Activated CD8-positive, alpha-beta memory T cell treated with anti-CD3 and anti-CD28 coated beads, Interleukin-2, amount 10 ng/mL, durations not matched to agents 7 days and 5 days (primary cell): Measurements from ENCODE around the gene FAM237A. TPM values are rescaled to one million over a fixed set of nuclear protein-coding genes. Genes with fewer than 3 reads are reported as not detected.

Experiments
- ATAC-seq: fragments of 150-1000 bp; cut with Tn5 transposase; one replicate; pipeline ENCODE4 v1.10.0; 2021; ENCODE audit warnings: moderate library complexity
- CTCF ChIA-PET: fragments of 350-600 bp; sonication (Branson Sonifier 250); formaldehyde crosslinking; loops from one replicate; lab custom pipeline; 2021; ENCODE audit warnings: antibody characterized with exemption; lab: Charles Lee
- DNase-seq: peaks from one replicate; pipeline ENCODE4 v3.0.0-alpha.2; 2020
- H3K27ac Mint-ChIP-seq: one replicate; pipeline ENCODE4 v1.8.0; 2021; ENCODE audit warnings: mild to moderate bottlenecking, mixed read lengths
- H3K27me3 Mint-ChIP-seq: one replicate; pipeline ENCODE4 v1.8.0; 2021; ENCODE audit warnings: mixed read lengths
- H3K36me3 Mint-ChIP-seq: one replicate; pipeline ENCODE4 v1.8.0; 2021; ENCODE audit warnings: mild to moderate bottlenecking, mixed read lengths
- H3K4me1 Mint-ChIP-seq: one replicate; pipeline ENCODE4 v1.8.0; 2021; ENCODE audit warnings: mixed read lengths
- H3K4me3 Mint-ChIP-seq: one replicate; pipeline ENCODE4 v1.8.0; 2021; ENCODE audit warnings: mild to moderate bottlenecking, moderate library complexity, mixed read lengths
- H3K9me3 Mint-ChIP-seq: one replicate; pipeline ENCODE4 v1.8.0; 2022; ENCODE audit warnings: low read depth, mixed read lengths
- total RNA-seq, 2 experiments: library from RNA; stranded (reverse); gene quantifications; one replicate each; pipeline ENCODE4 v1.2.3, GENCODE V29; 2021

The FAM237A gene
- not detected for total RNA-seq

DNA sequence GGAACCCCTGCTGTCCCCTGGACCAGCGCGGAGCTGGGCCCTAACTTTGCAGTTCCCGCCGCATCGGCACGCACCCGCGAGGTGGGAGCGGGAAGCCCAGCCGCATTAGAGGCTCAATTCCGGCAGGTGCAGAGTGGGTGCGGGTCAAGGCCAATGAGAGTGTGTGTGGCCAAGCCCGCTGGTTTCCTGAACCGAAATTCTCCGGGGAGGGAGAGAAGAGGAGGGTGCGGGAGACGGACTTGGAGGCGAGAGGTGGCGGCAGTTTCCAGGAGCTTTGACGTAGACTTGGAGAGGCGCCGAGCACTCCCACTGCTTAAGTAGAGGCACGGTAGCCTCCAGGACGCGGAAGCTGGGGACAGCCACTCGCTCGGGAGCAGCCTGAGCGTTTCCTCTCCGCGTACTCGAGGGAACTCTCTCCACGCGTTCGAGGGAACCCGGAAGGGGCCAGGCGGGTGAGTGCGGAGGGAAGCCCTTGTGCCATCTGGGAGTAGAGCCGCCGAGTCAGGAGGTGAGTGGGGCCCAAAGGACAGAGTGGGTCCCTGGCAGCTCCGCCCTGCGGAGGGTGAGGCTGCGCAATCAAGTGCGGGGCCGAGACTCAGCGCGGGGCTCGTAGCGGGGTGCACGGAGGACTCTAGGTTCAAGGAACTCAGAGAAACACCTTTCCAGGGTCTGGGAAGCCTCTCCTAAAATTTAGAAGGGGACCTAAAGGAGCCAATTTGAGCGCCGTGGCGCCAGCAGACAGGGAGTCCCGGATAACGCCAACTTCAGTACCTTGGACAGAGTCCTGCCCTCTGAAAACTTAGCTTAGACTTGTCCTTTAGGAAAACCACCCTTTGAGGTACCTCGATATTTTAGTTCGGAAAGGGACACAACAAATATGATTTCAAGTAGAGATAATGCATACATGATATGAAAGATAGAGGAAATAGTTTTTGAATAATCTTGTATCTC is at the start of gene FAM237A:
Gene FAM237A, plus strand, starts transcription at position 413 of the 951 bp plus-strand sequence. CDS start 1,750 bp downstream, outside the sequence.
- CTCF ChIA-PET, result no interaction called here

GRCh38 chr2:206597717-206598218 is 44.5 kb upstream of the FAM237A start:
- Mint-ChIP-seq H3K9me3 (no peaks in the 10 kb centered on the region), H3K36me3 (no peaks in the 10 kb centered on the region)
- ATAC-seq, result no peak

More for the DNA sequence above, at the start of gene FAM237A:
- DNase-seq (peak; percentile 43), ATAC-seq (peak; percentile 30)
- H3K9me3 Mint-ChIP-seq, result no peaks in the 10 kb centered on the region
- H3K36me3 Mint-ChIP-seq, result no peaks in the 10 kb centered on the region
- H3K4me3 Mint-ChIP-seq, result no peak within 1 kb of the TSS
- peaks cover 11% of the 10 kb centered on the region for H3K27me3 Mint-ChIP-seq
- H3K27ac Mint-ChIP-seq, result no peak within 1 kb of the TSS
- H3K4me1 Mint-ChIP-seq, result no peaks in the 10 kb centered on the region

DNA sequence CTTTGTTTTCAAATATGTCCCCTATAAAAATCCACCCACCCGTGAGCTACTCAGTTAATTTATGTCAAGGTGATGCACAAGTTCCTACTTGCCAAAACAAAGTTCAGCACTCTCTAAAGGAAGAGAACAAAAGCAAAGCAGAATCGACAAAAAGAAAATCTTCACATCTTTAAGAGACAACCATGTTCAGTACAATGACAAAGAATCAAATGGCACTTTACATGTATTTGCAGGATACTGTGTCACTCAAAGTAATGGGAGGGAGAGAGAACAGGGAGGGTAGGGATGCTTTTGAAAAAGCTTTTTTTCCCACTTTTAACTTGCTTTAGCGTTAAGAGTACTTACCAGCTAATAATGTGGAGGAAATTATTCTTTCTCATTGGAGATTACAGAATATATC is 39.0 kb upstream of the FAM237A start:
- no peak for DNase-seq
- no peaks in the 10 kb centered on the region for H3K9me3 Mint-ChIP-seq
- H3K36me3 Mint-ChIP-seq, result no peaks in the 10 kb centered on the region
- H3K4me3 Mint-ChIP-seq, result no peak overlapping the region
- no peak for ATAC-seq
- H3K27ac Mint-ChIP-seq, result no peak overlapping the region
- no peaks in the 10 kb centered on the region for H3K27me3 Mint-ChIP-seq
- CTCF ChIA-PET, result no interaction called here
- no peaks in the 10 kb centered on the region for H3K4me1 Mint-ChIP-seq

More at GRCh38 chr2:206597717-206598218, 44.5 kb upstream of the FAM237A start:
- CTCF ChIA-PET, result no interaction called here
- no peak overlapping the region for H3K27ac Mint-ChIP-seq
- no peak for DNase-seq
- H3K4me1 Mint-ChIP-seq, result no peaks in the 10 kb centered on the region
- H3K27me3 Mint-ChIP-seq, result no peaks in the 10 kb centered on the region
- no peak overlapping the region for H3K4me3 Mint-ChIP-seq

GRCh38 chr2:206610451-206610850 is 31.8 kb upstream of the FAM237A start:
- Mint-ChIP-seq H3K27ac (no peak overlapping the region), H3K27me3 (no peaks in the 10 kb centered on the region), H3K4me1 (peaks cover 3% of the 10 kb centered on the region), H3K4me3 (no peak overlapping the region), H3K9me3 (no peaks in the 10 kb centered on the region), H3K36me3 (no peaks in the 10 kb centered on the region)
- CTCF ChIA-PET, result no interaction called here
- no peak for ATAC-seq
- DNase-seq, result no peak

GRCh38 chr2:206611191-206611590 is 31.1 kb upstream of the FAM237A start:
- DNase-seq, result no peak
- no peaks in the 10 kb centered on the region for H3K36me3 Mint-ChIP-seq
- H3K9me3 Mint-ChIP-seq, result no peaks in the 10 kb centered on the region
- no peaks in the 10 kb centered on the region for H3K27me3 Mint-ChIP-seq
- ATAC-seq, result no peak
- CTCF ChIA-PET, result no interaction called here
- no peak overlapping the region for H3K4me3 Mint-ChIP-seq
- peaks cover 3% of the 10 kb centered on the region for H3K4me1 Mint-ChIP-seq
- H3K27ac Mint-ChIP-seq, result no peak overlapping the region

GRCh38 chr2:206611736-206612135 is 30.6 kb upstream of the FAM237A start:
- Mint-ChIP-seq H3K36me3 (no peaks in the 10 kb centered on the region), H3K27me3 (no peaks in the 10 kb centered on the region), H3K9me3 (no peaks in the 10 kb centered on the region), H3K4me3 (no peak overlapping the region), H3K4me1 (peaks cover 3% of the 10 kb centered on the region), H3K27ac (no peak overlapping the region)
- DNase-seq (no peak), ATAC-seq (no peak)
- CTCF ChIA-PET, result no interaction called here

GRCh38 chr2:206614811-206615210 is 27.5 kb upstream of the FAM237A start:
- CTCF ChIA-PET, result no interaction called here
- ATAC-seq, result no peak
- H3K36me3 Mint-ChIP-seq, result no peaks in the 10 kb centered on the region

DNA sequence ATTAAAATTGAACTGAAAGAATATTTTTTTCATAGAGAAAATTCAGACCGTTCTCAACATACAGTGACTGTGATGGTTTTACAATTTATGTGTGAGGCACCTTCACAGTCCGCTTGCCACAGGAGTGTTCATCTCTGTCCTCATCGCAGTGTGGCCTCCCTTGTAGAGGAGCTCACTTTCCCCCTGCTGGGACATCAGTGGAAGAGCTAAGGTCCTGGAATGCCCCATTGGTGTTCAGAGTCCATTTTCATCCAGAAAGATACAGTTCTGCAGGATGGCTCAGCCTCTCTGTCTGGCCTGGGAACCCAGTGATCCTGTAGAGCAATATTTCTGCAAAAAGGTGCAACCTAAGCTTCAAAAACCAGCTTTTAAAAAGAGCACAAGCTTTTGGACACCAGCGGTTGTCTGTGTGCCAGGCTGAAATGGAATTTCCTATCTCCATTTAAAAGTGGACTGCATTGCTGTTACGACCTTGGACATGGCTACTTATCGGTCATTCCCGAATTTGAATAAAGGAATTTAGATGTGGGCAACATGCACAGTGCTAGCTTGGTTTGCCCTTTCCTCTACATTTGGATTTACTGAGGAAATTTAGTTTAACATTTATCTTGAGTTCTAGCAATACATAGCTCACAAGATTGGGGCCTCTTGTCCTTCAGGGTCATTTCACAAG is 26.7 kb upstream of the FAM237A start:
- CTCF ChIA-PET, result no interaction called here
- no peak for ATAC-seq
- Mint-ChIP-seq H3K4me3 (no peak overlapping the region), H3K4me1 (no peaks in the 10 kb centered on the region), H3K27ac (no peak overlapping the region), H3K36me3 (no peaks in the 10 kb centered on the region), H3K27me3 (peaks cover 2% of the 10 kb centered on the region), H3K9me3 (no peaks in the 10 kb centered on the region)
- no peak for DNase-seq

More at GRCh38 chr2:206614811-206615210, 27.5 kb upstream of the FAM237A start:
- Mint-ChIP-seq H3K27ac (no peak overlapping the region), H3K4me1 (no peaks in the 10 kb centered on the region), H3K27me3 (peaks cover 2% of the 10 kb centered on the region), H3K4me3 (no peak overlapping the region), H3K9me3 (no peaks in the 10 kb centered on the region)
- no peak for DNase-seq

DNA sequence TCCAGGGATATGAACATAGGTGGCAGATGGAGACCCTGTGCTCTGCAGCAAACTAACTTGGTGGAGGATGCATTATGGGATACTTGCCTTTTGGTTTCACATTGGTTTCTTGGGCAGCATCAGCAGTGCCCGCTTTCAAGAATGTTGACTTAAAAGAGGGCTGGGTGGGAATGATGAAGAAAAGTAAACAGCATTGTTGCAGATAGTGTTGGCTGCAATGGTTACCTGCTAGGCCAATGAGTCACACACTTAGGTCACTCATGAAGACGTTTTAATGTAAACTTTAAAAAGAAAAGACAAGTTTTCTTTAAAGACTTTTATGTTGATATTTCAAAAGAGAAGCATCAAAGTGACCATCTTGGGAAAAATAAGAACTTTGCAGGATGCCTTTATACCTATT is 26.1 kb upstream of the FAM237A start:
- Mint-ChIP-seq H3K4me3 (no peak overlapping the region), H3K36me3 (no peaks in the 10 kb centered on the region), H3K4me1 (no peaks in the 10 kb centered on the region), H3K9me3 (no peaks in the 10 kb centered on the region), H3K27me3 (peaks cover 2% of the 10 kb centered on the region), H3K27ac (no peak overlapping the region)
- DNase-seq, result no peak
- ATAC-seq, result no peak
- CTCF ChIA-PET, result no interaction called here

- CTCF ChIA-PET, result no interaction called here
- no peaks in the 10 kb centered on the region for H3K9me3 Mint-ChIP-seq
- H3K4me3 Mint-ChIP-seq, result no peak overlapping the region
- peaks cover 2% of the 10 kb centered on the region for H3K27me3 Mint-ChIP-seq
- no peak for DNase-seq
- no peak for ATAC-seq
- no peak overlapping the region for H3K27ac Mint-ChIP-seq
- no peaks in the 10 kb centered on the region for H3K4me1 Mint-ChIP-seq
- H3K36me3 Mint-ChIP-seq, result no peaks in the 10 kb centered on the region
Observed at GRCh38 chr2:206619011-206619410, 23.3 kb upstream of the FAM237A start.

DNA sequence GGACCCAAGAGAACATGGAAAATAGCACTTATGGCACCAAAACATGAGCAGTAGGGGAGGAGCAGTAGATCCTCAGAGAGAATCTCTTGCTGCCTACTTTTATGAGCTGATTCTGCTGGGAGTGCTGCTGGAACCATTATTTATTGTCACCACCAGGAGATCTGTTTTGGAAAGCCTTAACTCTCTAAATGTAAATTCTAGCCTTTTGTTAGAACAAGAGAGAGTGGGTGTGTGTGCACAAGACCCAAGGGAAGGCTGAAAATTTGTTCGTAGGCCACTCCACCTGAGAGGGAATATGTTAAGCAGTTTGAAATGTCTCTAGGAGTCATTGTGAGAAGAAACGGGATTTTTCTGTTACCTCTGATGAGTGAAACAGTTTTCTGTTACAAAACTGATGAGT is 16.2 kb upstream of the FAM237A start:
- H3K4me3 Mint-ChIP-seq, result no peak overlapping the region
- ATAC-seq (no peak), DNase-seq (no peak)
- CTCF ChIA-PET, result no interaction called here
- H3K27me3 Mint-ChIP-seq, result peaks cover 3% of the 10 kb centered on the region
- H3K4me1 Mint-ChIP-seq, result no peaks in the 10 kb centered on the region
- H3K27ac Mint-ChIP-seq, result no peak overlapping the region
- H3K36me3 Mint-ChIP-seq, result no peaks in the 10 kb centered on the region
- H3K9me3 Mint-ChIP-seq, result no peaks in the 10 kb centered on the region

DNA sequence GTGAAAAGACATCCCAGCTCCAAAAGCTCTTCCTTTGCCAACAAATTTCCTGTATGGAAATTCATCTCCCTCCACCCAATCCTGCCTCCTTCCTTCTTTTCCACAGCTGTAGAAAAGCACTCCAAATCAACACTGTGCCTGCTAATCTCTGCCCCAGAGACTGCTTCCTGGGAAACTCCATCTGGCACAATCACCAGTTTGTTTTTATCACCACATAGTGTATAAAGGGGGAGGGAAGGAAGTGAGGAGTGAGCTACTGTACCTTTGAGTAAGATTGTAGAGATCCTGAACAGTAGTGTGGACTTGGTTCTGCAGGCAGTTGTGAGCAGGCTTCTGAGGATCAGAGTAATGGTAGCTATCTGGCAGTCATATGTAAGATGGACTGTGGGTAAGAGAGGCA is 14.7 kb upstream of the FAM237A start:
- Mint-ChIP-seq H3K27me3 (peaks cover 3% of the 10 kb centered on the region), H3K4me1 (no peaks in the 10 kb centered on the region), H3K27ac (no peak overlapping the region), H3K9me3 (no peaks in the 10 kb centered on the region), H3K36me3 (no peaks in the 10 kb centered on the region), H3K4me3 (no peak overlapping the region)
- no peak for ATAC-seq
- CTCF ChIA-PET, result no interaction called here
- DNase-seq, result no peak

DNA sequence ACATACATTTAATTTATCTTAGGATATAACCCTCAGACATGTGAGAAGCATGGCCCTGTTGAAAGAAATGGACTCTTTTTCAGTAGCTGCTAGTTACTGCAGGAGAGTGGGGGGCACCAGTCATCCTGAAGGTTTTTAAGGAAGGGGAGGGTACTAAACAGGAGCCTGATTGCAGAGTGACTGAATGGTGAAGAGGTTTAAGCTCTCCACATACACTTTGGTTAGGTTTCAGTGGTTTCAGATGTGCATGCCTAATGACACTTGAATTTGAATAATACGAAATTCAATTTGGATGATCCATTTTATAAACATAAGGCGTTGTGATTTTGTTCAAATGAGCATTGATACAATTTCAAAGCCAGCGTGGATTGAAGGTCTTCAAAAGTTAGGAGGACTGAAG is 10.9 kb upstream of the FAM237A start:
- ATAC-seq (no peak), DNase-seq (no peak)
- no peaks in the 10 kb centered on the region for H3K9me3 Mint-ChIP-seq
- H3K27me3 Mint-ChIP-seq, result peaks cover 7% of the 10 kb centered on the region
- CTCF ChIA-PET, result no interaction called here
- no peak overlapping the region for H3K27ac Mint-ChIP-seq
- H3K4me1 Mint-ChIP-seq, result no peaks in the 10 kb centered on the region
- no peak overlapping the region for H3K4me3 Mint-ChIP-seq
- no peaks in the 10 kb centered on the region for H3K36me3 Mint-ChIP-seq

DNA sequence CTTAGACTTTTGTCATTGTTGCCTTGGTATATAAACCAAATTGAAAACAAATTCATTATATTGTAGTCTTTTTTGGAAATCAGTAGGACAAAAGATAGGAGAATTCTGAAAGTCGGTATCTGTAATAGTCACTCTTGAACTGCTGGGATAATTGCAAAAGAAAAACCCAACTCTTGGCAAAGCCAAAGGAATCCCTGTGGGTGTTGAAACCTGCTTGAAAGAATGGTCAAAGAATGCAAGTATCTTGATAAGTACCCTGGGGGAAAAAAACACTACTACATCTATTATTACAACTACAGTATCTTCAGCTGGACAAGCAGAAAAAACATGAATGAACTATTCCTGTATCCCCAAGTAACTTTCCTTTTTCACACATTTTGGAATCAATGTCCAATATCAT is 7.3 kb upstream of the FAM237A start:
- H3K27ac Mint-ChIP-seq, result no peak overlapping the region
- H3K4me3 Mint-ChIP-seq, result no peak overlapping the region
- no peaks in the 10 kb centered on the region for H3K4me1 Mint-ChIP-seq
- DNase-seq, result no peak
- ATAC-seq, result no peak
- H3K36me3 Mint-ChIP-seq, result no peaks in the 10 kb centered on the region
- H3K27me3 Mint-ChIP-seq, result peaks cover 4% of the 10 kb centered on the region
- CTCF ChIA-PET, result no interaction called here
- no peaks in the 10 kb centered on the region for H3K9me3 Mint-ChIP-seq
